GM12878 (cell line): ENCODE results near the gene SAMD4A.

Experiments used
- BHLHE40 ChIP-seq, 2 experiments: fragments of 450-650 bp in 1 of 2; IDR thresholded peaks; 2 replicates each; pipeline ENCODE4 v1.6.1; 2011 to 2017; ENCODE audit warnings: low read depth in 2 of 2, borderline replicate concordance in 1 of 2, improper control_type of control experiment in 1 of 2, low read length in 1 of 2, mild to moderate bottlenecking in 1 of 2
- CEBPB ChIP-seq, 2 experiments: fragments of 150-350 bp in 1 of 2; IDR thresholded peaks; 2 replicates each; pipeline ENCODE4 v1.6.1; 2012 to 2014; ENCODE audit warnings: low read depth in 2 of 2, low read length in 2 of 2, borderline replicate concordance in 1 of 2, inconsistent platforms in 1 of 2
- CREM ChIP-seq: IDR thresholded peaks from 2 replicates; pipeline ENCODE4 v1.6.1; 2014; ENCODE audit warnings: antibody characterized with exemption, low read depth
- CTCF ChIP-seq, 3 experiments: IDR thresholded peaks in 2 of 3; conservative IDR thresholded peaks in 1 of 3; 2 replicates each; pipeline ENCODE4 v1.5.1; 2011; ENCODE audit warnings: low read depth in 3 of 3, low read length in 3 of 3, mild to moderate bottlenecking in 3 of 3, control low read depth in 2 of 3, moderate library complexity in 2 of 3, inconsistent platforms in 1 of 3, mixed read lengths in 1 of 3; ENCODE audit not compliant: control insufficient read depth in 2 of 3, insufficient read depth in 1 of 3; ENCODE audit errors: extremely low read depth in 1 of 3
- JUND ChIP-seq: IDR thresholded peaks from 2 replicates; pipeline ENCODE4 v1.6.1; 2012; ENCODE audit warnings: low read depth, mild to moderate bottlenecking, low read length, improper control_type of control experiment, moderate library complexity
- MEF2A ChIP-seq: IDR thresholded peaks from 2 replicates; pipeline ENCODE4 v1.6.1; 2011; ENCODE audit warnings: low read depth, mild to moderate bottlenecking, low read length, moderate library complexity; ENCODE audit not compliant: insufficient read depth
- NFXL1 ChIP-seq: fragments of 450-650 bp; IDR thresholded peaks from 2 replicates; pipeline ENCODE4 v1.6.1; 2017; ENCODE audit warnings: antibody characterized with exemption, mild to moderate bottlenecking, borderline replicate concordance
- NFYB ChIP-seq: IDR thresholded peaks from 2 replicates; pipeline ENCODE4 v1.6.1; 2011; ENCODE audit warnings: low read depth, mild to moderate bottlenecking, low read length, improper control_type of control experiment, moderate library complexity; ENCODE audit not compliant: insufficient read depth
- PKNOX1 ChIP-seq: fragments of 450-650 bp; IDR thresholded peaks from 2 replicates; pipeline ENCODE4 v1.6.1; 2016; ENCODE audit warnings: mild to moderate bottlenecking
- PML ChIP-seq: IDR thresholded peaks from 2 replicates; pipeline ENCODE4 v1.6.1; 2012; ENCODE audit warnings: low read length, inconsistent platforms
- POLR2A ChIP-seq: IDR thresholded peaks from 2 replicates; pipeline ENCODE4 v1.6.1; 2011; ENCODE audit warnings: low read depth, mild to moderate bottlenecking, low read length
- SKIL ChIP-seq: fragments of 450-650 bp; IDR thresholded peaks from 2 replicates; pipeline ENCODE4 v1.6.1; 2017; ENCODE audit warnings: mild to moderate bottlenecking, low read depth, inconsistent platforms; ENCODE audit not compliant: poor library complexity, severe bottlenecking
- SREBF2 ChIP-seq: IDR thresholded peaks from 2 replicates; pipeline ENCODE4 v1.6.1; 2012; ENCODE audit warnings: mild to moderate bottlenecking, low read length

GRCh38 chr14:54629635-54630360, 62.9 kb downstream of the SAMD4A start:
- TF ChIP-seq BHLHE40 (IDR thresholded peaks at IDR 0.05; ENCODE audit: borderline replicate concordance in 1 of 2, low read depth in 2 of 2, low read length in 1 of 2): no peak
- no peak for TF ChIP-seq PML
- no peak for TF ChIP-seq CTCF (IDR thresholded peaks at IDR 0.05 in 2 of 3, conservative IDR thresholded peaks at IDR 0.05 in 1 of 3; ENCODE audit: control insufficient read depth in 2 of 3, extremely low read depth in 1 of 3, insufficient read depth in 1 of 3, low read depth in 3 of 3, low read length in 3 of 3)
- no peak for TF ChIP-seq NFYB
- no peak for TF ChIP-seq POLR2A
- TF ChIP-seq JUND: no peak
- no peak for TF ChIP-seq CREM
- TF ChIP-seq SREBF2: no peak
- TF ChIP-seq CEBPB (IDR thresholded peaks at IDR 0.05; ENCODE audit: borderline replicate concordance in 1 of 2, low read depth in 2 of 2, low read length in 2 of 2): no peak
- no peak for TF ChIP-seq NFXL1
- TF ChIP-seq MEF2A: no peak
- TF ChIP-seq PKNOX1: no peak
- TF ChIP-seq SKIL: no peak
